ENCODE results near the gene WDR26.
"Not testable (repeated sequence)": the region's sequence is repeated elsewhere in the genome, so short reads cannot be mapped to it uniquely, and the experiment has no call there.

The WDR26 gene

DNA sequence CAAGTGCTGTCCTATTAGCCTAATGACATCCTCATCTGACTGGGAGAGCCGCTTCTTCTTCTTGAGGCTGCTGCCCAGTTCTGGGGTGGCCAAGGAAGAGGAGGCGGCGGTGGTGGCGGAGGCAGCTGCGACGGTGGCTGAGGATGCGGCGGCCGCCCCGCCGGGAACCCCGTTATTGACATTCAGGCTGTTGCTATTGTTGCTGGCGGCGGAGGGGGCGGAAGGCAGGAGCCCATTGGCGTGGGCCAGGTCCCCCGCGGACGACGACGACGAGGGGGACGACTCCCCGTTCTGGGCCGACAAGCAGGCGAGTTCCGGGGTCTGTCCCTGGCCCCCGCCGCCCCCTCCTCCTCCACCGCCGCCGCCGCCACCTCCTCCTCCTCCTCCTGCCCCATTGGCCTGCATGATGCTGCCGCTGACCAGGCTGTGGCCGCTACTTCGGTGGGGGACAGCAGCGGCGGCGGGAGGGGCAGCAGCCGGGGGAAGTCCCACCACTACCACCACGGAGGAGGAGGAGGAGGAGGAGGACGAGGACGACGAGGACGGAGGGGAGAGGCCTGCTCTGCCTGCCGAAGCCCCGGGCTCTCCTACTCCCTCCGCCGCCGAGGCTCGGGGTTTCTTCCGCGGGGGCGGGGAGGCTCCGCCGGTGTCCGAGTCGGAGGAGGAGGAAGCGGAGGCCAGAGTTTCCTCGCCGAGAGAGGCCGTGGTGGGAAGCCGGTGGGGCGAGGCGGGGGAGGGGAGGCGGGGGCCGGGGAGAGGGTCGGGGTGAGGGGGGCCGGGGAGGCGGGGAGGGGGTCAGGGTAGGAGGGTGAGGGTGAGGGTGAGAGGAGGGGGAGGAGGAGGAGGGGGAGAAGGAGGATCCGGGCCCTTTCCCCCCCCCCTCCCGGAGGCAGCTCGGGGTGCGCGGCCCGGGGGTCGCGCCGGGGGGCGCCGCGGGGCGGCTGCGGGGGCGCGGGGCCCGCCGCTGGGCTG, 610 bp downstream of the WDR26 start:
- no peak for DNase-seq (ENCODE audit: low read depth)

DNA sequence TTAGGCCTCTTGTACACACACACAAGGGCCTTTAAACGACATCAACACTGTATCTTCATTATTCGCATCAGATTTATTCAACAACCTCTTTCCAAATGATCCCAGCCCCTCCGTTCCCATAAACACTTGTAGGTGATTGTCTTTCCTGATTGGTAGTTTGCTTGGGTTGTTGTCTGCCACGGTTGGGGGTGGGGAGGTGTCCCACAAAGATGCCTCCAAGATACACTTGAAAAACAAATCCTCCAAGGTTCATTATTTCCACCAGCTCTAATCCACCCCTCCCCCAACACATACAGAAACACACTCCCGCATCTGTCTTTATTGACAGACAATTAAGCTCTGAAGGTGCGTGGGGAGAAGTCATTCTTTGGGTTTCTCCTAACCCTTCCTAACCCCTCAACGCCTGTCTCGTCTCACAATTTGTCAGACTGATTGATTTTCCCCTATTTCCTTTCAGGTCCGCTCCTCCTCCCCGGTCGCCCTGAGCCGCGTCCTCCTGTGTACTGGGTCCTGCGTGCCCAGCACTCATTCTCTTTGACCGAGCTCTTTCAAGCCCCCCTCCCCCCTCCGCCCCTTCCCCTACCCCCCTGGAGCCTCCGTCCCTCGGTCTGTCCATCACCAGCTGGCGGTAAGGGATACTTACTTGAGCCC, 1.4 kb downstream of the WDR26 start:
- no peak for DNase-seq (ENCODE audit: low read depth)

DNA sequence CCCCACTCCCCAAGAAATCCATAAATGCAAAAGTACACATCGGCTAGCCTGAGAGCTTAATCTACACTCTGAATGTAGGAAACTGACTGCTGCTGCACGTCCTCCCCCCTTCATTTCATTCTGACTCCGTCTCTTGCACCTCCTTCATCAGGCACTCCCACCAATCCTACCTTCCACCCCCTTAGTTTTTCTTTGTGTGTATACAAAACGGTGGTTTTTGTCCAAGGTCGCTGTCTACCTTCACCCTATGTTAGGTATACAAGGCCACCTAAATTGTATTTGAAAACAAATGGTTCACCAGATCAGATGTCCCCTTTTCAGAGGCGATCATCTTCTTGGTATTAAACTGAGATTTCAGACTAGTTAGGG, 1.9 kb downstream of the WDR26 start:
- DNase-seq (ENCODE audit: low read depth), result no peak

DNA sequence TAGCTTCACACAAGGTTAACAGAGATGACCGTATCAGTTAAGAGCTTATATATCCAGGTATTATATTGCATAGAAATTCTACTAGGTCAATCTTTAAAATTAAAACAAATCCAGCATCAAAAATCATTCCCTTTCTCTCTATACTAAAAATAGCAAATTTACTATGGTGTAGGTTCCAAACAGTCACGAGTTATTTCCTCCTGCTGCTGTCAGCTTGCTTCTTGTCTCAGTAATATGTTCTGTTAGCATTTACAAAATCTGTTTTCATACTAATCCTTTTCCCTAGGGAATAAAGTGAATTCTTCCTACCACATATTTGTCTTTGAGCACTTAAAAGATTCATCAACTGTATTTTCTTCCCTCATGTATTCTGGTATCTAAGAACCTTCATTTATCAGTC, 2.5 kb downstream of the WDR26 start:
- no peak for DNase-seq (ENCODE audit: low read depth)

DNA sequence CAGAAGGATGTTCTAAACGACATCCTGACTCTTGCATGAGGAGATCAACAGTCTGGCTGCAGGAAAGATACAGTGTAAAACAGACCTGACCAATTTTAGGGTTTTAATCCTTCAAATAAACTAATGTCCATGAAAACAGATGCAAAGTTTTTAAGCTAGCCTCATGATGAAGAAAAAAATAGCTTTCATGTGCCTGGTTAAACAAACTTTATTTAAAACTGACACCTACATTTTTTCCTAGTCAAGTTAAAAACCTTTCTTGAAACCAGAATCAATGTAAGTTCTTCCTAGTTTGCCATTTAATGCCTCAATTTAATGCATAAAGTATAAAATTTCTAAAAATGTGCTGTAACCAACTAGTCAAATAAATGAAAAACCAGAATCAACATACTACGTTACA, 2.9 kb downstream of the WDR26 start:
- no peak for DNase-seq (ENCODE audit: low read depth)

DNA sequence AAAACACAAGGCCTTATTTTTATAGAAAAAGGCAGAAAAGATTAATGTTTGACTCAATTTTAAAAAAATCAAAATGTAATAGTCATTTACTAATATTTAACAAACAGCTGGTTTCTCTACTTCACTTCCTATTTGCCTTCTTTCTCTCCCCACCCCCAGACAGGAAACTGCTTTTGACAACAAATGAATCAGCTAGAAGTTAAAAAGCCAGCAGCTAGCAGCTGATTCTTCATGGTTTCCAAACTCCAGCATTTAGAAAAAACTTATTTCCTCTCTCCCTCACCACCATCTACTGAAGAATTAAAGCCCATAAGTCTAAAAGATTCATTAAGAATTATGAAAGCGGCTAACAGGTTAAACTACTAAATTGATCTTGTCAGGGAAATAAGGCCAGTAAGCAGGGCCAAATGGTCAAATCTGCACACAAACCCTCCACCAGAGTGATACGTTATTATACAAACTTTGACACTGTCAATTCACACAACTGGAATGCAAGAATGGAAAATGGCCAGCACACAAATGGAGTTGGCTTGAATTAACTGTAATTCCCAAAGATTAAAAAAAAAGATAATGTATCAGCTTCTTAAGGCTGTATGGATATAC, 4.0 kb downstream of the WDR26 start:
- DNase-seq (ENCODE audit: low read depth), result no peak

DNA sequence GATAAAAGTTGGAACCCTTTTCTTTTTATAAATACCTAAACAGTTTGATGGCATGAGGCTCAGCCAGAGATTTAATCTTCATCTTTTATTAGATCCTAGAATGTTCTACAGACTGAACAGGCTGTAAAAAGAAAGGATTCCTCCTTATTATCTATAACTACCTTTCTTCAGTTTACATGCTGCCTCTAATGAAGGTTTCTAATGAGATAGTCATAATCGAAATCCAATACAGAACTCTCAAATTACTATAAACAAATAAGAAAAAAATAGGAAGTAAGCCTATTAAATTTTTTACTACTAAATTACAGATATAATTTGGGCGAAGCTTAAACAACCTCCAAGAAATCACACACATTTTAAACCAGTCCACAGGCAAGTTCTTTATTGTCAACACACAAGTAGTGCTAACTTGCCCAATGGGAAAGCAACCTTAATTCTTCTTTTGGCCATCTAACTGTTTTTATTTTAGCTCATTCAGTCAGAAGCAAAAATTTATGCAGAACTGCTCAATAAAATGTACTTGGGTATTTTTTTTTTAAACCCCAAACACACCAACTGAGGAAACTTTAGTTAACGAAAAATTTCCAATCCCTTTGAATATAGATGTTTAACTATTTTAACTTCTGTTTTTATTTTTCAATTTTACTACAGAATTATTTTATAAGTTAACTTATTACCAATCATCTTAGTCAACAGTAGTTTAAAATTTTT, 4.8 kb downstream of the WDR26 start:
- DNase-seq (ENCODE audit: low read depth), result no peak

DNA sequence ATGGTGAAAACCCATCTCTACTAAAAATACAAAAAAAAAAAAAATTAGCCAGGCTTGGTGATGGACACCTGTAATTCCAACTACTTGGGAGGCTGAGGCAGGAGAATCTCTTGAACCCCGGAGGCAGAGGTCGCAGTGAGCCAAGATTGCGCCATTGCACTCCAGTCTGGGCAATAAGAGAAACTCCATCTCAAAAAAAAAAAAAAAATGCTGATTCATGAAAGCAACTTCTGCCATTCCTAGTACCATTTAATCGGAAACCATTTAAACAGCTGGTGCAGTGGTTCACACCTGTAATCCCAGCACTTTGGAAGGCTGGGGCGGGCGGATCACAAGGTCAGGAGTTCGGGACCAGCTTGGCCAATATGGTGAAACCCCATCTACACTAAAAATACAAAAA, 5.9 kb downstream of the WDR26 start:
- not testable (repeated sequence) for DNase-seq (ENCODE audit: low read depth)

DNA sequence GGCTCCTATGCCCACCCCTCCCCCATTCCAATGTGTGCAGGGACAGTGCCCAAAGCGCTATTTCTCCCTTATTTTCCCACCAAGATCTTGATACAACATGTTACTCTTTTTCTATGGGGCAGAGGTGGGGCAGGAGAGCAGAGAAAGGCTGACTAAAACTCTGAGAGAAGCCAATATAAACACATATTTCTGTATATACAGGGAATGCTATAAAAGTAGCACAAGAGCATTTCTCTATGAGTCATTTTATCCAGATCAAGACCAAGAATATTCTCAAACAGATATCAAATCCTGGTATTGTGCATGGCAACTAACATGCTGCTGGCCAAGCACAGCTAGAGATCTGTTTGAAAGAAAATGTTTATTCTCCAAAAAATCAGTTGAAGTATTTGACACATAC, 7.3 kb downstream of the WDR26 start:
- DNase-seq (ENCODE audit: low read depth), result no peak

DNA sequence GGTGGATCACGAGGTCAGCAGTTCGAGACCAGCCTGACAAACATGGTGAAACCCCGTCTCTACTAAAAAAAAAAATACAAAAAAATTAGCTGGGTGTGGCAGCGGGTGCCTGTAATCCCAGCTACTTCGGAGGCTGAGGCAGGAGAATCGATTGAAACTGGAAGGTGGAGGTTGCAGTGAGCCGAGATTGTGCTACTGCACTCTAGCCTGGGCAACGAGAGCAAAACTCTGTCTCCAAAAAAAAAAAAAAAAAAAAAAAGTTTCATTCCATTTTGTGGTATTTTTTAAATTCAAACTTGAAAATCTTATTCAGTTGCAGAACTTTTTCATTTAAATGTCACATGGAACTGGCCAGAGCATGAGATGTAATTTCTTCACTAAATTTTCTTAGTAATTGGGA, 7.7 kb downstream of the WDR26 start:
- DNase-seq (ENCODE audit: low read depth), result not testable (repeated sequence)

DNA sequence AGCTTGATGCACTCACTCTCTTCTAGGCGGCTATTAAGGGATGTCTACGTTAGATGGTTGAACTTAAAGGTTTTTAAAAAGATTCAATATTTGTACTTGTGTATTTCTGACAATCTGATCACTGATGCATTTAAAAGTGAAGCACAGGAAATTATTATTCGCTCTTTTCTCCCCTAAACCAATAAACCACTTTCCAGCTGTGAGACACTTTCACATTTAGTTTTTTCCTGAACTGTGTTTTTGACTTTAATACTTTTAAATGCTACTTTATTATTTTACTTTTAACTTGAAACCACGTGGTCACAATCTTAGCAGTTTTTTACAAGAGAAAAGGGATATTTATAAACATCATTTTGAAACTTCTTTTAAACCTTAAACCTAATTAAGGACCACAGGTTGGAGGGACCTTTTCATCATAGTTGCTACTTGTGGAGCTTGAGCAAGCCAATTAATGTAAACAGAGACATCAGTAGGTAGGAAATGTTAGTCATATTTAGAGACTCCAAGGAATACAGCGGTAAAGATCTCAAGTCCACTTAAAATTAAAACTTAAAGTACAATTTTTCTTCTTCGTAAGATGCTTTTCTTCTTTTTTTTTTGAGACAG, 9.2 kb downstream of the WDR26 start:
- no peak for DNase-seq (ENCODE audit: low read depth)

DNA sequence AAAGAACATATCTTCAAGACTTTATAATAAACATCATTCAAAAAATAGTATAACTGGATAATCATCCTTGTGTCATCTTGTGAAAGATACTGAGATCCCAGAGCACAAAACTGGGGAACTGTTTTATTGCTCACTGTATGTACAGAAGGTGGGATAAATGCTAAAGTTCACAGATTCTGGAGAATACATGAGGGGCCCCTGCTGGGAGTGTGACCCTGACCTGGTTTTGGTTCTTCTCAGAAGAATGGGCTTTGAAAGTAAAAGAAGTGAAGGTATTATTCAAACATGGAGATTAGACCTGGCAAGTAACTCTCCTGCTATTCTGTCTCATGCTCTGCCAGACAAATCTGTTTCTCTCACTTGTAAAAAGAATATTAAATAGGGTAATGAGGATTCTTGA, 14.5 kb downstream of the WDR26 start:
- DNase-seq (ENCODE audit: low read depth), result no peak

DNA sequence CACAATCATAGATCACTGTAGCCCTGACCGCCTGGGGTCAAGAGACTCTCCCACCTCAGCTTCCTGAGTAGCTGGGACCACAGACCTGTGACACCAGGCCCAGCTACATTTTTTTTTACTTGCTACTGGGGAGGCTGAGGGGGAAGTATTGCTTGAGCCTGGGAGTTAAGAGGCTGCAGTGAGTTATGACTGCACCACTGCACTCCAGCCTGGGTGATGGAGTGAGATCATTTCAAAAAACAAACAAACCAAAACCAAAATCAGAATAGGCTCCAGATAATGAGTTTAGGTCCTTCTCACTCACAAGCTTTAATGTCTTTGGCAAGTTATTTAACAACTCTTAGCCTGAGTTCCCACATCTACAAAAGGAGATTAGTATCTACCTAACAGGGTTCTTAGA, 22.8 kb downstream of the WDR26 start:
- no peak for DNase-seq (ENCODE audit: low read depth)

DNA sequence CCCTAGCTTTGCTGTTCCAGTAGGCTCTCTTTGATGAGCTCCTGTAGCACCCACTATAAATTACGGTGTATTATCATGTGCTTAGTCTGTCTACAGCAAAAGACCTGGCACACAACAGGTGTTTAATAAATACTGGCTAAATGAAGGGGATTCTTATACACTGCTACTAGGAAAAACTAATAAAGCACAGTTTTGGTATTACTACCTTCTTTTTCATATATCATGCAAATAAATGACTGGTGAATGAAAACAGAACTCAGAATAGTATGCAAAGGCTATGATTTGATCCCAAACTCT, 26.4 kb downstream of the WDR26 start:
- DNase-seq (ENCODE audit: low read depth), result no peak

DNA sequence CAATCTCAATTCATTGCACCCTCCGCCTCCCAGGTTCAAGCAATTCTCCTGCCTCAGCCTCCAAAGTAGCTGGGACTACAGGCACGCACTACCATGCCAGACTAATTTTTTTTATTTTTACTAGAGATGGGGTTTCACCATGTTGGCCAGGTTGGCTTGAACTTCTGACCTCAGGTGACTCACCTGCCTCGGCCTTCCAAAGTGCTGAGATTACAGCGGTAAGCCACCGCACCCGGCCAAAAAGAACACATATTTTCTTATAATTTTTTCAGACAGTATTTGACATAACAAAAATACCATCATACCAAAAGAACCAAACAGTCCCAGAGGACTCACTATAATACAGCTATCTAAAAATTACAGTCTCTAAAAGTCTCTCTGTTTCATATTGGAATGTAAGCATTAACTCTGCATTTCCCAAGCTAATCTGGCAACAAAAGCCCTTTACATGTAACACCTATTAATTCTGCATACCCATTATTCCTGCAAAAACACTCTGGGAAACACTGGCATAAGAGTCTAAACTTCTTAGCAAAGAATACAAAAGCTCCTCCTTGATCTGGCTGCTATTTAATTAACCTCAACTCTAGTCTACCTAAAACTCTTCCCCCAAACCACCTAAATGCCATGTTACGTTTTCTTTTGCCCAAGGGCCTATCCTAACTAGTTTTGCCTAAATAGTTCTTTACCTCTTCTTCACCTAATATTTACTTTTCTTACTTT, 26.9 kb downstream of the WDR26 start:
- DNase-seq (ENCODE audit: low read depth), result no peak

DNA sequence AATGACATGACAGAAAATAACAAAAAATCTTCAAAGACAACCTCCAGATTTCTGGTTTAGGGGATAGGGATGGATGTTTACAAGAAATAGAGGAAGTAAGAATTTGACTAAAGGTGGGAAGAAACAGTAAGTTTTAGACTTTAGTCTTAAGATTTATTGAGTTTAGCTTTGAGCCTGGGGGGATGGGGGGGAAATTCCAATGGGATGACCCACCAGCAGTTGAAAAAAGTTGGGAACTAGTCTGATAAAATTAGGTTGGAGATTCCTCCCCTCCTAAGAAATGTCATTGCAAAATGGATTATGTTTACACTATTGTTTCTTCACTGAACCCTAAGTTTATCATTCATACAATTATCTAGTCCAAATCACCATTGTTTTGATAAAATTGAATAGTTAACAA, 28.4 kb downstream of the WDR26 start:
- no peak for DNase-seq (ENCODE audit: low read depth)

DNA sequence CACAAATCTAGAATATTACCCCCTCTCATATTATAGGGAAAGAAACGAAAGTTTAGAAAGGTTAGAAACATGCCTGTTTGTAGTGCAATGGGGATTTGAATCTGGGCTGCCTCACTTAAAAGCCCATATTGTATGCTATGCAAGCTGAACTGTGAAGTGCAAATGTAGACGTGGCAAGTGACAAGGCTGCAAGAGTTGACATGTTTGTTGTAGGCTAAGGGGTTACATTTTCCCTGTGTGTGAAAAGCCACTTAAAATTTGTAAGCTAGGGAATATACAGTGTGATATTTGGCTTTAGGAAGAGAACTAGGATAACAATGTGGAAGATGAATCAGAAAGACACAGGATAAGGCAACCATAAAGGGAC, 29.0 kb downstream of the WDR26 start:
- no peak for DNase-seq (ENCODE audit: low read depth)

DNA sequence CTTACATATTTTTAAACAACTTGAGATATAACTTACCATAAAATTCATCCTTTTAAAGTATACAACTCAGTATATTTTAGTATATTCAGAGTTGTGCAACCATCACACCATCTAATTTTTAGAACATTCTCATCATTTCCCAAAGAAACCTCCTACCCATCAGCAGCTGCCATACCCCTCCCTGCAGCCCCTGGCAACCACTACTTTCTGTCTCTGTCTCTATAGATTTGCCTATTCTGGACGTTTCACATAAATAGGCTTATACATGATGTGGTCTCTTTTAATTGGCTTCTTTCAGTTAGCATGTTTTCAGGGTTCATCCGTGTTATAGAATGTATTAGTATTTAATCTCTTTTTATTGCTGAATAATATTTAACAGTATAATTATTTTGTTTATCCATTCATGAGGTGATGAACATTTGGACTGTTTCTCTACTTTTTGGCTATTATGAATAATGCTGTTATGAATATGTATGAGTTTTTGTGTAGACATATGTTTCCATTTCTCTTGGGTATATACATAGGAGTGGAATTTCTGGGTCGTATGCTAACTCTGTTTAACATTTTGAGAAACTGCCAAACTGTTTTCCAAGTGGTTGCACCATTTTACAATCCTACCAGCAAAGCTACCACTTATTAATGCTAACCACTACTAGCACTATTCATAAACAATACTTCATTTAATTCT, 29.5 kb downstream of the WDR26 start:
- DNase-seq (ENCODE audit: low read depth), result no peak

DNA sequence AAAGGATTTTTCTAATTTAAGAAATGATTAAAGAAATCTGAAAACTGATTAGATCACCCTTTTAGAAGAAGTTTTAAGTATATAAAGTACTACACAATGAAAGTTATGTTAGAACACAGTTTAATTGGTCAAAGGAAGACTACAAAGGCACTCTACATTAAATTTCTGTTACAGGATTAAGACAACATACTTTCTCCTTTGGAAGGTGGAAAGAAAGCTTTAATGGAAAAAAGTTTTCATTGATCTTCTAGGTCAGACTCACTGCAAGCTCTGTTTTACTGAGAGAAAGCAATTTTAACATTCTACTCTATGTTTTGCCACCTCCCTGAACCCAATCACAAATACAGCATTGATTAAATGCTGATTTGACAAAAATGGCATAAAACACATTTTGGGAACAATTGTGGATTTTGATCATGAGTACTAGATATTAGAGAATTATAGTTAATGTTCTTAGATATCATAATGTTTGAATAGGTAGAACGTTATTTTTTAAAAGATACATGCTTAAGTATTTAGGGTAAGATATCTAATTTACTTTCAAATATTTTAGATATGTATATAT, 32.0 kb downstream of the WDR26 start:
- no peak for DNase-seq (ENCODE audit: low read depth)

DNA sequence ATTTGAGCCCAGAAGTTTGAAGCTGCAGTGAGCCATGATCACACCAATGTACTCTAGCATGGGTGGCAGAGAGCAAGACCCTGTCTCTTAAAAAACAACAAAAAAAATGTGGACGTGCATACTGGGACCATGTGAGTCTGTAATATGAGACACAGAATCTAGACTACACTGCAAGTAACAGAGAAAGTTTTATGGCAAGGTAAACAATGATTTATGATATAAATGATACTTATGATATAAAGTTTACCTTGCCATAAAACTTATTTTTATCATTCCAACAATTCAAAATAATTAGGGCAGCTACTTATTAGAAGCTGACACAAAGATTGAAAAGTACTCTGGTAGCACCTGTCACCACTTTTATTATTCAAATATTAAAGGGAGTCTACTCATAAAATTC, 34.7 kb downstream of the WDR26 start:
- no peak for DNase-seq (ENCODE audit: low read depth)

DNA sequence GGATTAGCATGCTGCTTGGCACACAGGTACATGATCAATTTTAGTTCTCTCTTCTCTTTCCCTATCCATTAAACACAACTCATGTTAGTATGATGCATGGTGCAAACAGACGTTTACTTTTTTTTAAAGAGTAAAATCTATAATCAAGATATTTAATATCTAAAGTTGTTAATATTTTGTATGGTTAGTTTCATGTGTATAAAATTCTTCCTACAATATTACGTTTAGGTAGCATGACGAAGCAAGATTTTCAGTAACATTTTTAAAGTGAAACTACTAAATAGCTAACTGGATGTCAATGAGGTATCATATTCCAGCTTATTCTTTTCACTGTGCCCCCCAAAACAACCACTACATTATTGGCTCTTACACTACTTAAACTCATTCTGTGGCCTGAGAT, 41.3 kb downstream of the WDR26 start:
- no peak for DNase-seq (ENCODE audit: low read depth)

Measured in stimulated activated CD8-positive, alpha-beta memory T cell treated with anti-CD3 and anti-CD28 coated beads, Interleukin-15, amount 100 ng/mL, for 24 hours (primary cell).